ENCODE data around the gene IL12RB1. TPM values are rescaled to one million over a fixed set of nuclear protein-coding genes. Genes with fewer than 3 reads are reported as not detected.

IL12RB1 gene
- total and polyA plus RNA-seq, 2 of the 13 experiments (the other 11 are each of a cell fraction or from before 2014, with no cell fraction given): 0.03 to 0.04 TPM

GRCh38 chr19:18029617-18030338 lies 57.0 kb downstream of the IL12RB1 start (continued):
- no peak for TF ChIP-seq ZNF121 (CRISPR knock-in tag; IDR thresholded peaks at IDR 0.05)
- no peak for TF ChIP-seq POLR2AphosphoS5 (IDR thresholded peaks at IDR 0.05; ENCODE audit: low read depth, low read length)
- TF ChIP-seq HDAC2 (CRISPR knock-in tag; IDR thresholded peaks at IDR 0.05): peak; percentile 52; the same call in 1 of the 2 replicates
- no peak for TF ChIP-seq RFX1 (IDR thresholded peaks at IDR 0.05)
- no peak for TF ChIP-seq CREBL2 (CRISPR knock-in tag; IDR thresholded peaks at IDR 0.05; ENCODE audit: borderline replicate concordance)
- peak; percentile 77 for TF ChIP-seq ZNF629 (CRISPR knock-in tag; conservative IDR thresholded peaks at IDR 0.05)
- no peak for TF ChIP-seq EHMT2 (IDR thresholded peaks at IDR 0.05; ENCODE audit: borderline replicate concordance, low read depth, low read length)
- no peak for TF ChIP-seq HNRNPUL1 (IDR thresholded peaks at IDR 0.05; ENCODE audit: low read depth, low read length)
- no peak for TF ChIP-seq THYN1 (CRISPR knock-in tag; IDR thresholded peaks at IDR 0.05; ENCODE audit: borderline replicate concordance, low read depth)
- no peak for TF ChIP-seq ZNF446 (CRISPR knock-in tag; IDR thresholded peaks at IDR 0.05)
- TF ChIP-seq TEAD2 (CRISPR knock-in tag; IDR thresholded peaks at IDR 0.05): no peak
- TF ChIP-seq ZEB1 (IDR thresholded peaks at IDR 0.05; ENCODE audit: insufficient replicate concordance, low read depth): no peak
- TF ChIP-seq NCOA5 (CRISPR knock-in tag; IDR thresholded peaks at IDR 0.05): no peak
- TF ChIP-seq ZBTB4 (CRISPR knock-in tag; IDR thresholded peaks at IDR 0.05; ENCODE audit: borderline replicate concordance): no peak
- TF ChIP-seq POLR2A (IDR thresholded peaks at IDR 0.05; ENCODE audit: insufficient read depth in 1 of 2, low read depth in 2 of 2, low read length in 2 of 2): no peak
- TF ChIP-seq NR1H2 (CRISPR knock-in tag; IDR thresholded peaks at IDR 0.05; ENCODE audit: borderline replicate concordance, low read depth): no peak
- TF ChIP-seq NFKBIZ (CRISPR knock-in tag; IDR thresholded peaks at IDR 0.05): no peak
- TF ChIP-seq ZNF430 (CRISPR knock-in tag; IDR thresholded peaks at IDR 0.05): no peak
- no peak; the same call in 1 of the 2 replicates for TF ChIP-seq CBX5 (CRISPR knock-in tag; IDR thresholded peaks at IDR 0.05; ENCODE audit: borderline replicate concordance)
- peak; percentile 39; the same call in 1 of the 2 replicates for TF ChIP-seq ZNF792 (CRISPR knock-in tag; IDR thresholded peaks at IDR 0.05)
- TF ChIP-seq ZNF333 (CRISPR knock-in tag; IDR thresholded peaks at IDR 0.05; ENCODE audit: borderline replicate concordance): no peak
- peak; percentile 41 for TF ChIP-seq PHF5A (CRISPR knock-in tag; IDR thresholded peaks at IDR 0.05; ENCODE audit: low read depth, unreplicated experiment)
- no peak for TF ChIP-seq ZNF556 (CRISPR knock-in tag; IDR thresholded peaks at IDR 0.05; ENCODE audit: borderline replicate concordance)
- TF ChIP-seq BRF2 (CRISPR knock-in tag; IDR thresholded peaks at IDR 0.05): no peak
- TF ChIP-seq ONECUT2 (CRISPR knock-in tag; IDR thresholded peaks at IDR 0.05): no peak
- no peak for TF ChIP-seq SP1 (IDR thresholded peaks at IDR 0.05)
- no peak for TF ChIP-seq SP1 (CRISPR knock-in tag; IDR thresholded peaks at IDR 0.05)
- TF ChIP-seq ERF (CRISPR knock-in tag; IDR thresholded peaks at IDR 0.05): 0 out of 2 replicates have a peak, but pooled peaks have one; percentile 53
